ENCODE measurements around the gene CYP2C19.
"Not testable (repeated sequence)": the region's sequence is repeated elsewhere in the genome, so short reads cannot be mapped to it uniquely, and the experiment has no call there.

CYP2C19 gene

GRCh38 chr10:94878649-94879048 lies 116.2 kb downstream of the CYP2C19 start:
- no peak for DNase-seq (ENCODE audit: low spot score)
- in situ Hi-C loops (cut with MboI; ENCODE audit: low sequenced_read_pairs, unreplicated experiment) = no loop called here
- TF ChIP-seq, protein P1, sequence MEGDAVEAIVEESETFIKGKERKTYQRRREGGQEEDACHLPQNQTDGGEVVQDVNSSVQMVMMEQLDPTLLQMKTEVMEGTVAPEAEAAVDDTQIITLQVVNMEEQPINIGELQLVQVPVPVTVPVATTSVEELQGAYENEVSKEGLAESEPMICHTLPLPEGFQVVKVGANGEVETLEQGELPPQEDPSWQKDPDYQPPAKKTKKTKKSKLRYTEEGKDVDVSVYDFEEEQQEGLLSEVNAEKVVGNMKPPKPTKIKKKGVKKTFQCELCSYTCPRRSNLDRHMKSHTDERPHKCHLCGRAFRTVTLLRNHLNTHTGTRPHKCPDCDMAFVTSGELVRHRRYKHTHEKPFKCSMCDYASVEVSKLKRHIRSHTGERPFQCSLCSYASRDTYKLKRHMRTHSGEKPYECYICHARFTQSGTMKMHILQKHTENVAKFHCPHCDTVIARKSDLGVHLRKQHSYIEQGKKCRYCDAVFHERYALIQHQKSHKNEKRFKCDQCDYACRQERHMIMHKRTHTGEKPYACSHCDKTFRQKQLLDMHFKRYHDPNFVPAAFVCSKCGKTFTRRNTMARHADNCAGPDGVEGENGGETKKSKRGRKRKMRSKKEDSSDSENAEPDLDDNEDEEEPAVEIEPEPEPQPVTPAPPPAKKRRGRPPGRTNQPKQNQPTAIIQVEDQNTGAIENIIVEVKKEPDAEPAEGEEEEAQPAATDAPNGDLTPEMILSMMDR (IDR thresholded peaks at IDR 0.05; ENCODE audit: borderline replicate concordance, control extremely low read depth, extremely low read depth, insufficient read depth, missing control alignments) = no peak

- DNase-seq (ENCODE audit: low spot score) = no peak
- in situ Hi-C loops (cut with MboI; ENCODE audit: low sequenced_read_pairs, unreplicated experiment) = no loop called here
- TF ChIP-seq, protein P1 (IDR thresholded peaks at IDR 0.05; ENCODE audit: borderline replicate concordance, control extremely low read depth, extremely low read depth, insufficient read depth, missing control alignments) = no peak
These were observed 116.7 kb downstream of the CYP2C19 start for GRCh38 chr10:94879214-94879613.

DNA sequence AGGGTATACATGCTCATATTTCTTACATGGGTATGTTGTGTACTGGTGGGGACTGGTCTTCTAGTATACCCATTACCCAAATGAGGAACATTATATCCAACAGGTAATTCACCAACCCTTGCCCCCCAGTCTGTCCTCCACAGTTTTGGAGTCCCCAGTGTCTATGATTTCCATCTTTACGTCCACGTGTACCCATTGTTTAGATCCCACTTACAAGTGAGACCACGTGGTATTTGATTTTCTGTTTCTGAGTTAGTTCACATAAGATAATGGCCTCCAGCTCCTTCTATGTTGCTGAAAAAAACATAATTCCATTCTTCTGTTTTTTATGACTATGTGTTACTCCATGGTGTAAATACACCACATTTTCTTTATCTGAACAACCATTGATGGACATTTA lies 126.6 kb downstream of the CYP2C19 start:
- DNase-seq (ENCODE audit: low spot score) = no peak
- in situ Hi-C loops (cut with MboI; ENCODE audit: low sequenced_read_pairs, unreplicated experiment) = no loop called here
- TF ChIP-seq, protein P1 (IDR thresholded peaks at IDR 0.05; ENCODE audit: borderline replicate concordance, control extremely low read depth, extremely low read depth, insufficient read depth, missing control alignments) = no peak

DNA sequence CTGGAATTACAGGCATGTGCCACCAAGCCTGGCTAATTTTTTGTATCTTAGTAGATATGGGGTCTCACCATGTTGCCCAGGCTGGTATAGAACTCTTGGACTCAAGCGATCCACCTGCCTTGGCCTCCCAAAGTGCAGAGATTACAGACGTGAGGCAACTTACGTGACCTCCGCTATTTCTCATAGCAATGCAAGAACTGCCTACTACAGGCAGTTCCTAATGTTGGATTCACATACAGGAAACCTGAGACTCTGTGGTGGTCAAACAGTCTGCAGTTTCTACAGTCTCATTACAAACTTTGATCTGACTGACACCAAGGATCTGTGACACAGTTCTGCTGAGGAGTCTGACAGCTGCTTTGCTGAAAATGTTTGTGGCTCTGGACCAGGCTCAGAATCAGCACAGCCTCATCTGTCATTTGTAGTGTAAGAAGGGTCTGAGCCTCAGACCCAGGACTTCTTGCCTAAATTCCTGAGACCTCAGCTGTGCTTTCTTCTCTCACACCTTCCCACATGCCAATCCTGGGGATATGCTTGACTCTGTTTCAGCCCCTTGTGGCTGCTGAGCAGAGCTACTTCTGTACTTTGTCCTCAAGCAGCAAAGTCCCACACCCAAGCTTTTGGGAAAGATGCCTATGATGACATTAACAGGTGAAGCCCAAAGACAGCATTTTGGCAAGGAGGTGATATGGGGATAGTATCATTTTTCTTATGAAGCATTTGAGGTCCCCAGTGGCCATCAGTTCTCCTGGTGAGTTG lies 128.0 kb downstream of the CYP2C19 start:
- in situ Hi-C loops (cut with MboI; ENCODE audit: low sequenced_read_pairs, unreplicated experiment) = no loop called here
- DNase-seq (ENCODE audit: low spot score) = no peak
- TF ChIP-seq, protein P1 (IDR thresholded peaks at IDR 0.05; ENCODE audit: borderline replicate concordance, control extremely low read depth, extremely low read depth, insufficient read depth, missing control alignments) = no peak

- in situ Hi-C loops (cut with MboI; ENCODE audit: low sequenced_read_pairs, unreplicated experiment) = not testable (repeated sequence)
These were observed 135.9 kb downstream of the CYP2C19 start for GRCh38 chr10:94898414-94898813.

GRCh38 chr10:94902080-94902479 lies 139.6 kb downstream of the CYP2C19 start:
- TF ChIP-seq, protein P1 (IDR thresholded peaks at IDR 0.05; ENCODE audit: borderline replicate concordance, control extremely low read depth, extremely low read depth, insufficient read depth, missing control alignments) = no peak
- no peak for DNase-seq (ENCODE audit: low spot score)
- in situ Hi-C loops (cut with MboI; ENCODE audit: low sequenced_read_pairs, unreplicated experiment) = no loop called here

More at GRCh38 chr10:94898414-94898813, 135.9 kb downstream of the CYP2C19 start:
- not testable (repeated sequence) for DNase-seq (ENCODE audit: low spot score)

GRCh38 chr10:94902570-94902969 lies 140.1 kb downstream of the CYP2C19 start:
- in situ Hi-C loops (cut with MboI; ENCODE audit: low sequenced_read_pairs, unreplicated experiment) = no loop called here
- DNase-seq (ENCODE audit: low spot score) = no peak

More at GRCh38 chr10:94902570-94902969, 140.1 kb downstream of the CYP2C19 start:
- TF ChIP-seq, protein P1 (IDR thresholded peaks at IDR 0.05; ENCODE audit: borderline replicate concordance, control extremely low read depth, extremely low read depth, insufficient read depth, missing control alignments) = no peak
